ENCODE measurements around the gene LYPD1. TPM values are rescaled to one million over a fixed set of nuclear protein-coding genes. Genes with fewer than 3 reads are reported as not detected.

LYPD1 gene
- total RNA-seq, 1 donor from 2014 or later: 1.2 TPM

GRCh38 chr2:132638313-132639040, 31.5 kb downstream of the LYPD1 start:
- Histone ChIP-seq H3K36me3 (no peaks in the 10 kb centered on the region), H3K4me3 (no peak overlapping the region), H3K27me3 (no peaks in the 10 kb centered on the region), H3K27ac (no peak overlapping the region), H3K9me3 (no peaks in the 10 kb centered on the region), H3K4me1 (no peaks in the 10 kb centered on the region)
- DNase-seq (no peak), ATAC-seq (no peak)
- intact Hi-C loops (cut with DNase I): no loop called here
- no peak for TF ChIP-seq CTCF (IDR thresholded peaks at IDR 0.05)

- H3K27me3 ChIP-seq: no peaks in the 10 kb centered on the region
- no peak for DNase-seq
- TF ChIP-seq CTCF (IDR thresholded peaks at IDR 0.05): no peak
- H3K9me3 ChIP-seq: no peaks in the 10 kb centered on the region
- H3K4me1 ChIP-seq: no peaks in the 10 kb centered on the region
- no peak overlapping the region for H3K27ac ChIP-seq
- H3K36me3 ChIP-seq: no peaks in the 10 kb centered on the region
- no peak for ATAC-seq
- no peak overlapping the region for H3K4me3 ChIP-seq
- intact Hi-C loops (cut with DNase I): no loop called here
Measured at GRCh38 chr2:132636346-132636745, 33.7 kb downstream of the LYPD1 start.

- no peak overlapping the region for H3K27ac ChIP-seq
- no peaks in the 10 kb centered on the region for H3K4me1 ChIP-seq
- intact Hi-C loops (cut with DNase I): no loop called here
- no peak for DNase-seq
- no peak for TF ChIP-seq CTCF (IDR thresholded peaks at IDR 0.05)
- H3K9me3 ChIP-seq: no peaks in the 10 kb centered on the region
- no peak for ATAC-seq
- no peaks in the 10 kb centered on the region for H3K36me3 ChIP-seq
- H3K27me3 ChIP-seq: no peaks in the 10 kb centered on the region
- no peak overlapping the region for H3K4me3 ChIP-seq
Measured at GRCh38 chr2:132633635-132634034, 36.4 kb downstream of the LYPD1 start.

DNA sequence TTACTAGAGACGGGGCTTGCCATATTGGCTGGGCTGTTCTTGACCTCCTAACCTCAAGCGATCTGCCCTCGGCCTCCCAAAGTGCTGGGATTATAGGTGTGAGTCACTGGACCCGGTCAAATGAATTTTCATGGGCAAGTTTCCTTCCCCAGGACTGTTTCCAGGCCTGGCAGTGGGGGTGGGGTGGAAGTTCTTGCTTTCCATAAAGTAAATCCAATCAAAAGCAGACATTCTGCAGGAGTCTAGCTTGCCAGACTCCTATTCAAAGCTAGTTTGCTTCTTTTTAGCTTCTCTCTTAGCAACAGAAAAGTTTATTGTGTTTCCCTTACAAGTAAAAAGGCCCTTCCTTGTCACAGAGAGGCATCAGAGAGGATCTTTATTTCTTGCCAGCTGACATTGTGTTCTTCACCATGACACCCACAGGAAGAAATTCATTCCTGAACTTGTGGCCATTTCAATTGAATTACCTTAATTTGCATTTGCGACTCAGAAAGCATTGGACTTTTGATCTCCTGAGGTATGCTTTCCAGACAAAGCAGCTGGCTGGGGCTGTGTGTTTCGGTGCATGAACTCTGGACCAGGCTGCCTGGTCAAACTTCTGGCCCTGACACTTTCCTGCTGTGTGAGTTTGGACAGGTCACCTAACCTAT, 37.9 kb downstream of the LYPD1 start:
- Histone ChIP-seq H3K9me3 (no peaks in the 10 kb centered on the region), H3K4me1 (no peaks in the 10 kb centered on the region), H3K27ac (no peak overlapping the region), H3K4me3 (no peak overlapping the region), H3K27me3 (no peaks in the 10 kb centered on the region), H3K36me3 (no peaks in the 10 kb centered on the region)
- intact Hi-C loops (cut with DNase I): no loop called here
- DNase-seq: no peak
- no peak for ATAC-seq
- TF ChIP-seq CTCF (IDR thresholded peaks at IDR 0.05): no peak

DNA sequence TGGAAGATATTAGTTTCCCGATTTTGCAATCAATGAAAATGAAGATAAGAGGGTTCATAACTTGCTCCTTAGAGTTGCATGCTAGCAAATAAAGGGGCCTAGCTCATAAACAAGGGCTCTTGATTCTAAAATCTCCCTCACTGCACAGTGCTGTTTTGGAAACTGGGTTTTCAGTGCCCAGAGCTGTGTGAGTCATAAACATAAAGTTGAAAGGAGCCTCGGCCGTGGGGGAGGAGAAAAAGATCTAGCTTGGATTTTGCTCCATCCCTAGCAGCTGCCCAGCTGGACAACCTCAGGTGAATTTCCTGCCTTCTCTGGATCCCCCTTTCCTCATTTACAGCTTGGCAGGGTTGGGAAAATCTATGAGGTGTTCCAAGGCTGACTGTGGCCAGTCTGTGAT, 42.5 kb downstream of the LYPD1 start:
- no peak for DNase-seq
- Histone ChIP-seq H3K27ac (no peak overlapping the region), H3K4me3 (no peak overlapping the region), H3K36me3 (no peaks in the 10 kb centered on the region), H3K4me1 (no peaks in the 10 kb centered on the region), H3K27me3 (no peaks in the 10 kb centered on the region), H3K9me3 (no peaks in the 10 kb centered on the region)
- intact Hi-C loops (cut with DNase I): no loop called here
- no peak for TF ChIP-seq CTCF (IDR thresholded peaks at IDR 0.05)
- ATAC-seq: no peak

Data from upper lobe of right lung (tissue), 1 donor.